Measurements from ENCODE around the gene EVI5. TPM values are rescaled to one million over a fixed set of nuclear protein-coding genes. Genes with fewer than 3 reads are reported as not detected.

EVI5 gene
- total and polyA plus RNA-seq, 2 donors (not counting 1 experiment from before 2014, with no cell fraction given), result 1.5 to 36.3 TPM

- H2AFZ ChIP-seq (ENCODE audit: insufficient read depth, low read depth, low read length, poor library complexity, severe bottlenecking), result no peak overlapping the region
- no peak overlapping the region for H3K27ac ChIP-seq (ENCODE audit: low read length in 2 of 2)
- H4K20me1 ChIP-seq (ENCODE audit: control insufficient read depth, insufficient read depth, low read length, poor library complexity, severe bottlenecking), result no peaks in the 10 kb centered on the region
- H3K9ac ChIP-seq (ENCODE audit: low read length), result no peak overlapping the region
- H3K9me3 ChIP-seq (ENCODE audit: control extremely low read depth in 1 of 3, control insufficient read depth in 2 of 3, insufficient read depth in 1 of 3, low read length in 2 of 3), result no peaks in the 10 kb centered on the region
- H3K4me3 Mint-ChIP-seq, result no peak overlapping the region
- H3K9me3 Mint-ChIP-seq (ENCODE audit: insufficient read depth), result no peaks in the 10 kb centered on the region
- DNase-seq (no peak), ATAC-seq (ENCODE audit: low read depth) (no peak)
- H3K4me1 ChIP-seq (ENCODE audit: control insufficient read depth in 2 of 2, insufficient read depth in 2 of 2, low read length in 2 of 2), result no peaks in the 10 kb centered on the region
- no peaks in the 10 kb centered on the region for H3K79me2 ChIP-seq (ENCODE audit: control insufficient read depth, insufficient read depth, low read length)
- H3K4me1 Mint-ChIP-seq, result no peaks in the 10 kb centered on the region
- H3K27ac Mint-ChIP-seq, result no peak overlapping the region
- H3K27me3 ChIP-seq (replicated peaks in 1 of 4; ENCODE audit: control extremely low read depth in 1 of 4, control insufficient read depth in 3 of 4, insufficient read depth in 4 of 4, low read length in 3 of 4), result no peaks in the 10 kb centered on the region
- no peak overlapping the region for H3K4me2 ChIP-seq (replicated peaks; ENCODE audit: low read depth, low read length, poor library complexity, severe bottlenecking)
- no peaks in the 10 kb centered on the region for H3K27me3 Mint-ChIP-seq
- POLR2A ChIA-PET, result no interaction called here
- CTCF ChIA-PET, result no interaction called here
- intact Hi-C loops (cut with micrococcal nuclease), result no loop called here
- TF ChIP-seq EZH2 (IDR thresholded peaks at IDR 0.05; ENCODE audit: borderline replicate concordance, insufficient read depth, low read depth, low read length, poor library complexity, severe bottlenecking) (no peak), CTCF (IDR thresholded peaks at IDR 0.05) (no peak)
- H3K36me3 ChIP-seq (replicated peaks in 1 of 2; ENCODE audit: control extremely low read depth in 1 of 2, control insufficient read depth in 1 of 2, extremely low read depth in 1 of 2, insufficient read depth in 2 of 2, low read length in 1 of 2), result peaks cover 6 to 11% of the 10 kb centered on the region in 2 experiments
- H3K4me3 ChIP-seq (ENCODE audit: control extremely low read depth in 1 of 5, extremely low read depth in 1 of 5, insufficient read depth in 1 of 5, low read depth in 2 of 5, low read length in 4 of 5), result no peak overlapping the region
- WGBS (ENCODE audit: insufficient coverage), result 90% methylated on average over 3 of the region's 3 CpGs
These were observed 86.0 kb downstream of the EVI5 start for GRCh38 chr1:92698932-92699331.

DNA sequence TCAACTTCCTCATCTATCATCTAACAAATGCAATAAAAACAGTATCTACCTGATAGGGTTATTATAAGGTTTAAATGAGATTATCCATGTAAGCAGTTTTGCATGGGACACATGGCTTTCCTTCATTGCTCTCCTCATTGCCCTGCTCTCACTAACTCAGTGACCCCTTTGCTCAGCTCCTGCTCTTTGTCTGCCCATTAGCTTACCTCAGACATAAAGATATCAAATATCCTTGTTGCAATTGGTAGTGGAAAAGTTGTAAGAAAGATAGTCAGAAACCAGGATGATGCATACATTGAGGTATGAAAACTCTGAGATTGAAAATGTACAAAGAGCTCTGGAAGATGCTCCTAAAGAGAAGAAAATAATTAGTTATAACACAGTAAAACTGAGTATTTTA lies 89.8 kb downstream of the EVI5 start:
- H3K9me3 Mint-ChIP-seq (ENCODE audit: insufficient read depth), result no peaks in the 10 kb centered on the region
- DNase-seq (no peak), ATAC-seq (ENCODE audit: low read depth) (no peak)
- no peak for TF ChIP-seq CTCF (IDR thresholded peaks at IDR 0.05)
- TF ChIP-seq EZH2 (IDR thresholded peaks at IDR 0.05; ENCODE audit: borderline replicate concordance, insufficient read depth, low read depth, low read length, poor library complexity, severe bottlenecking), result no peak
- ChIA-PET CTCF (interaction anchor here (1.5 kb wide), 1 partner anchor 54 kb away, joined by 5 read pairs; no protein-coding TSS in a partner anchor), POLR2A (no interaction called here)
- H3K27me3 Mint-ChIP-seq, result no peaks in the 10 kb centered on the region
- no peak overlapping the region for H3K9ac ChIP-seq (ENCODE audit: low read length)
- peaks cover 4 to 17% of the 10 kb centered on the region in 2 experiments for H3K36me3 ChIP-seq (replicated peaks in 1 of 2; ENCODE audit: control extremely low read depth in 1 of 2, control insufficient read depth in 1 of 2, extremely low read depth in 1 of 2, insufficient read depth in 2 of 2, low read length in 1 of 2)
- no peak overlapping the region for H2AFZ ChIP-seq (ENCODE audit: insufficient read depth, low read depth, low read length, poor library complexity, severe bottlenecking)
- H3K27me3 ChIP-seq (replicated peaks in 1 of 4; ENCODE audit: control extremely low read depth in 1 of 4, control insufficient read depth in 3 of 4, insufficient read depth in 4 of 4, low read length in 3 of 4), result no peaks in the 10 kb centered on the region
- peaks cover 9% of the 10 kb centered on the region for H3K4me1 Mint-ChIP-seq
- intact Hi-C loops (cut with micrococcal nuclease), result no loop called here
- no peak overlapping the region for H3K27ac ChIP-seq (ENCODE audit: low read length in 2 of 2)
- peaks cover 0 to 8% of the 10 kb centered on the region in 2 donors for H3K4me1 ChIP-seq (ENCODE audit: control insufficient read depth in 2 of 2, insufficient read depth in 2 of 2, low read length in 2 of 2)
- no peak overlapping the region for H3K4me2 ChIP-seq (replicated peaks; ENCODE audit: low read depth, low read length, poor library complexity, severe bottlenecking)
- no peak overlapping the region for H3K27ac Mint-ChIP-seq
- no peaks in the 10 kb centered on the region for H4K20me1 ChIP-seq (ENCODE audit: control insufficient read depth, insufficient read depth, low read length, poor library complexity, severe bottlenecking)
- H3K4me3 ChIP-seq (ENCODE audit: control extremely low read depth in 1 of 5, extremely low read depth in 1 of 5, insufficient read depth in 1 of 5, low read depth in 2 of 5, low read length in 4 of 5), result no peak overlapping the region
- H3K79me2 ChIP-seq (ENCODE audit: control insufficient read depth, insufficient read depth, low read length), result no peaks in the 10 kb centered on the region
- H3K9me3 ChIP-seq (ENCODE audit: control extremely low read depth in 1 of 3, control insufficient read depth in 2 of 3, insufficient read depth in 1 of 3, low read length in 2 of 3), result no peaks in the 10 kb centered on the region
- H3K4me3 Mint-ChIP-seq, result no peak overlapping the region

Data from B cell (primary cell).